Upper lobe of left lung (tissue), 6 donors: ENCODE results near the gene ARIH2. TPM values are rescaled to one million over a fixed set of nuclear protein-coding genes. Genes with fewer than 3 reads are reported as not detected.

Source experiments
- ATAC-seq, 2 donors: fragments of 200-7000 bp; cut with Tn5 transposase; one replicate each; pipeline ENCODE4 v1.9.1; 2022; ENCODE audit warnings: mild to moderate bottlenecking in 2 of 2, moderate library complexity in 2 of 2; ENCODE audit not compliant: low FRiP score in 2 of 2
- DNase-seq, 2 donors: peaks; one replicate each; pipeline ENCODE4 v3.0.0-alpha.2; 2019 to 2020
- H3K27ac ChIP-seq, 4 donors: fragments of 200-600 bp; sonication (generic); one replicate each; pipeline ENCODE4 v1.5.1; 2016 to 2019
- H3K27me3 ChIP-seq, 4 donors: fragments of 200-600 bp; sonication (generic); one replicate each; pipeline ENCODE4 v1.5.1; 2017 to 2019
- H3K36me3 ChIP-seq, 4 donors: fragments of 200-600 bp; sonication (generic); one replicate each; pipeline ENCODE4 v1.5.1; 2016 to 2019
- H3K4me1 ChIP-seq, 4 donors: fragments of 200-600 bp; sonication (generic); one replicate each; pipeline ENCODE4 v1.5.1; 2018 to 2019
- H3K4me3 ChIP-seq, 4 donors: fragments of 200-600 bp; sonication (generic); one replicate each; pipeline ENCODE4 v1.5.1; 2017 to 2019; ENCODE audit warnings: mild to moderate bottlenecking in 2 of 4, moderate library complexity in 1 of 4
- H3K9me3 ChIP-seq, 4 donors: fragments of 200-600 bp; sonication (generic); one replicate each; pipeline ENCODE4 v1.5.1; 2018 to 2019
- EP300 ChIP-seq, 4 donors: sonication (generic); formaldehyde crosslinking; IDR thresholded peaks; one replicate each; pipeline ENCODE4 v1.5.1; 2017; ENCODE audit warnings: antibody characterized with exemption in 4 of 4, control low read depth in 2 of 4
- POLR2A ChIP-seq, 4 donors: fragments of 450-650 bp; IDR thresholded peaks; one replicate each; pipeline ENCODE4 v1.5.1; 2016 to 2017; ENCODE audit warnings: antibody characterized with exemption in 4 of 4, mild to moderate bottlenecking in 2 of 4
- POLR2AphosphoS5 ChIP-seq, 2 donors: sonication (generic); formaldehyde crosslinking; IDR thresholded peaks; one replicate each; pipeline ENCODE4 v1.5.1; 2017; ENCODE audit warnings: antibody characterized with exemption in 2 of 2
- WGBS, 2 donors: methylation state at CpG; one replicate each; pipeline ENCODE4 v1.1.5; 2017 to 2018; 5-methylcytosine and 5-hydroxymethylcytosine counted together
- total RNA-seq, 6 donors: library from RNA; depleted of rRNA in 4 of 6; stranded (reverse); fragments of >200 nt in 4 of 6; gene quantifications; one replicate each; pipeline versions ENCODE4 v1.1.0 to v1.2.1, GENCODE V29; 2016 to 2021
- TF ChIP-seq, protein P1 (sequence below), 6 experiments: fragments of 450-650 bp in 4 of 6; fragments of 200-600 bp in 2 of 6; sonication (generic) in 2 of 6; IDR thresholded peaks; one replicate each; pipeline ENCODE4 v1.5.1; 2016 to 2019; ENCODE audit warnings: antibody characterized with exemption in 6 of 6
- donor health status: DM: no; HTN: no; CAD: no; lungs with moderate emphysema.
- donor health status: DM: no; HTN: yes; CAD: no; lungs with severe emphysema.

ARIH2 gene
- total RNA-seq, 6 donors from 2014 or later = 81.2 to 190 (median 91.0) TPM

- H3K36me3 ChIP-seq = peaks cover 0 to 19% (median 3%) of the 10 kb centered on the region in 4 donors
- 81% methylated on average over 4 of the region's 4 CpGs for WGBS, 2 donors
- TF ChIP-seq POLR2A (IDR thresholded peaks at IDR 0.05) (no peak), POLR2AphosphoS5 (IDR thresholded peaks at IDR 0.05) (no peak), EP300 (IDR thresholded peaks at IDR 0.05) (no peak)
- TF ChIP-seq, protein P1, sequence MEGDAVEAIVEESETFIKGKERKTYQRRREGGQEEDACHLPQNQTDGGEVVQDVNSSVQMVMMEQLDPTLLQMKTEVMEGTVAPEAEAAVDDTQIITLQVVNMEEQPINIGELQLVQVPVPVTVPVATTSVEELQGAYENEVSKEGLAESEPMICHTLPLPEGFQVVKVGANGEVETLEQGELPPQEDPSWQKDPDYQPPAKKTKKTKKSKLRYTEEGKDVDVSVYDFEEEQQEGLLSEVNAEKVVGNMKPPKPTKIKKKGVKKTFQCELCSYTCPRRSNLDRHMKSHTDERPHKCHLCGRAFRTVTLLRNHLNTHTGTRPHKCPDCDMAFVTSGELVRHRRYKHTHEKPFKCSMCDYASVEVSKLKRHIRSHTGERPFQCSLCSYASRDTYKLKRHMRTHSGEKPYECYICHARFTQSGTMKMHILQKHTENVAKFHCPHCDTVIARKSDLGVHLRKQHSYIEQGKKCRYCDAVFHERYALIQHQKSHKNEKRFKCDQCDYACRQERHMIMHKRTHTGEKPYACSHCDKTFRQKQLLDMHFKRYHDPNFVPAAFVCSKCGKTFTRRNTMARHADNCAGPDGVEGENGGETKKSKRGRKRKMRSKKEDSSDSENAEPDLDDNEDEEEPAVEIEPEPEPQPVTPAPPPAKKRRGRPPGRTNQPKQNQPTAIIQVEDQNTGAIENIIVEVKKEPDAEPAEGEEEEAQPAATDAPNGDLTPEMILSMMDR (IDR thresholded peaks at IDR 0.05) = no peak
- no peaks in the 10 kb centered on the region for H3K27me3 ChIP-seq
- H3K27ac ChIP-seq = no peak overlapping the region
- H3K4me3 ChIP-seq = no peak overlapping the region
- no peaks in the 10 kb centered on the region for H3K9me3 ChIP-seq
- no peak for ATAC-seq
- DNase-seq = no peak
- H3K4me1 ChIP-seq = peaks cover 0 to 9% (median 0%) of the 10 kb centered on the region in 4 donors
These were observed 27.4 kb downstream of the ARIH2 start for GRCh38 chr3:48945891-48946549.

GRCh38 chr3:48949376-48949717 lies 30.7 kb downstream of the ARIH2 start:
- Histone ChIP-seq H3K36me3 (peaks cover 0 to 25% (median 12%) of the 10 kb centered on the region in 4 donors), H3K27ac (peak overlapping the region; percentile 34 to 58 (median 48)), H3K27me3 (no peaks in the 10 kb centered on the region), H3K4me3 (peak overlapping the region in 3 of 4 donors; percentile 4 to 21 (median 5)), H3K4me1 (peaks cover 0 to 9% (median 0%) of the 10 kb centered on the region in 4 donors), H3K9me3 (no peaks in the 10 kb centered on the region)
- TF ChIP-seq EP300 (IDR thresholded peaks at IDR 0.05) = no peak
- ATAC-seq (no peak), DNase-seq (no peak)
- 66 to 92% methylated on average over 2 of the region's 2 CpGs for WGBS, 2 donors

- H3K4me3 ChIP-seq = no peak overlapping the region
- whole genome bisulfite sequencing, 2 donors = 97% methylated on average over 1 of the region's 1 CpG
- no peaks in the 10 kb centered on the region for H3K9me3 ChIP-seq
- H3K4me1 ChIP-seq = peaks cover 0 to 9% (median 0%) of the 10 kb centered on the region in 4 donors
- no peak for ATAC-seq
- no peak overlapping the region for H3K27ac ChIP-seq
- no peak for DNase-seq
- TF ChIP-seq POLR2A (IDR thresholded peaks at IDR 0.05) = no peak
- no peak for TF ChIP-seq EP300 (IDR thresholded peaks at IDR 0.05)
- TF ChIP-seq, protein P1 (IDR thresholded peaks at IDR 0.05) = no peak
- TF ChIP-seq POLR2AphosphoS5 (IDR thresholded peaks at IDR 0.05) = no peak
- H3K27me3 ChIP-seq = no peaks in the 10 kb centered on the region
- peaks cover 0 to 23% (median 12%) of the 10 kb centered on the region in 4 donors for H3K36me3 ChIP-seq
These were observed 31.4 kb downstream of the ARIH2 start for GRCh38 chr3:48950051-48950450.

DNA sequence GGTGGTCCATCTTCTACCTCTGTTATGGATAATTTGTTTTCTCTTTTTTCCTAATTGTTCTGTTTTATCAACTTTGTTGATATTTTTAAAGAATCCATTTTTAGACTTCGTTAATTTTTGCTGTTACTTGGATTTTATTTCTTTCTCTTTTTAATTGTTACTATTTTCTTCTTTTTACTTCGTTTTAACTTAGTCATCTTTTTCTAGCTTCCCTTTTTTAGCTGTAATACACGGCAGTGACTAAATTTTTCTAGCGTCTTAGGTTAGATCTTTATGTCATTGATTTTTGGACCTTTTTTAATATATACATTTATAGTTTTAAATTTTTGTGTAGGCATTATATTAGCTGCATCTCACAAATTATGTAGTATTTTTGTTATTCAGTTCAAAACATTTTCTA lies 33.1 kb downstream of the ARIH2 start:
- Histone ChIP-seq H3K4me3 (no peak overlapping the region), H3K9me3 (no peaks in the 10 kb centered on the region), H3K27me3 (no peaks in the 10 kb centered on the region), H3K36me3 (peaks cover 0 to 12% (median 9%) of the 10 kb centered on the region in 4 donors), H3K27ac (no peak overlapping the region), H3K4me1 (peaks cover 0 to 9% (median 0%) of the 10 kb centered on the region in 4 donors)
- DNase-seq (no peak), ATAC-seq (no peak)
- WGBS, 2 donors = 79% methylated on average over 4 of the region's 4 CpGs
- TF ChIP-seq, protein P1 (IDR thresholded peaks at IDR 0.05) = no peak
- TF ChIP-seq POLR2A (IDR thresholded peaks at IDR 0.05) = no peak
- no peak for TF ChIP-seq EP300 (IDR thresholded peaks at IDR 0.05)
- TF ChIP-seq POLR2AphosphoS5 (IDR thresholded peaks at IDR 0.05) = no peak

GRCh38 chr3:48952510-48953118 lies 34.0 kb downstream of the ARIH2 start:
- no peak overlapping the region for H3K27ac ChIP-seq
- H3K9me3 ChIP-seq = no peaks in the 10 kb centered on the region
- H3K27me3 ChIP-seq = no peaks in the 10 kb centered on the region
- DNase-seq = peak in 1 of 2 donors; percentile 34
- no peak for ATAC-seq
- H3K36me3 ChIP-seq = peaks cover 0 to 16% (median 10%) of the 10 kb centered on the region in 4 donors
- H3K4me1 ChIP-seq = peaks cover 0 to 9% (median 0%) of the 10 kb centered on the region in 4 donors
- no peak overlapping the region for H3K4me3 ChIP-seq
- WGBS, 2 donors = 82 to 86% methylated on average over 8 of the region's 8 CpGs
- no peak for TF ChIP-seq POLR2AphosphoS5 (IDR thresholded peaks at IDR 0.05)
- TF ChIP-seq, protein P1 (IDR thresholded peaks at IDR 0.05) = peak in 2 of 6 experiments; percentile 29 to 32
